OCI-LY1 (cell line): ENCODE results near the gene DNM2.

Experiments
- H2AFZ ChIP-seq: fragments of 200-600 bp; sonication (generic), shearing (Covaris generic); 2 replicates; pipeline ENCODE4 v1.6.0; 2014; ENCODE audit warnings: antibody characterized with exemption, mild to moderate bottlenecking, low read length
- H3F3A ChIP-seq: fragments of 200-600 bp; sonication (generic), shearing (Covaris generic); 2 replicates; pipeline ENCODE4 v1.6.0; 2014; ENCODE audit warnings: mild to moderate bottlenecking, antibody characterized with exemption, low read length, moderate library complexity; ENCODE audit not compliant: insufficient read depth
- H3K27ac ChIP-seq: fragments of 200-600 bp; sonication (generic); 2 replicates; pipeline ENCODE4 v1.5.1; 2014; ENCODE audit warnings: low read length, mixed run types, mild to moderate bottlenecking, low read depth; ENCODE audit not compliant: poor library complexity, severe bottlenecking
- H3K27me3 ChIP-seq: fragments of 200-600 bp; sonication (generic); 2 replicates; pipeline ENCODE4 v1.6.0; 2014; ENCODE audit warnings: antibody characterized with exemption, mild to moderate bottlenecking, low read length, moderate library complexity; ENCODE audit not compliant: insufficient read depth
- H3K36me3 ChIP-seq: fragments of 200-600 bp; sonication (generic); 2 replicates; pipeline ENCODE4 v1.6.1; 2014; ENCODE audit warnings: mild to moderate bottlenecking, antibody characterized with exemption, low read length, moderate library complexity, mixed read lengths; ENCODE audit not compliant: insufficient read depth
- H3K4me1 ChIP-seq: fragments of 200-600 bp; sonication (generic); 2 replicates; pipeline ENCODE4 v1.5.1; 2014; ENCODE audit warnings: mild to moderate bottlenecking, low read length, moderate library complexity; ENCODE audit not compliant: insufficient read depth, severe bottlenecking
- H3K4me2 ChIP-seq: fragments of 200-600 bp; sonication (generic), shearing (Covaris generic); 2 replicates; pipeline ENCODE4 v1.6.1; 2014; ENCODE audit warnings: low read length
- H3K4me3 ChIP-seq: fragments of 200-600 bp; sonication (generic); 2 replicates; pipeline ENCODE4 v1.5.1; 2014; ENCODE audit warnings: low read length, low read depth, mild to moderate bottlenecking, mixed read lengths; ENCODE audit not compliant: poor library complexity, severe bottlenecking
- H3K79me2 ChIP-seq: fragments of 200-600 bp; shearing (Covaris generic); 2 replicates; pipeline ENCODE4 v1.6.1; 2016; ENCODE audit warnings: mixed run types, low read length, mixed read lengths; ENCODE audit not compliant: insufficient read depth
- H3K9ac ChIP-seq: fragments of 200-600 bp; sonication (generic), shearing (Covaris generic); 2 replicates; pipeline ENCODE4 v1.6.1; 2014; ENCODE audit warnings: mild to moderate bottlenecking, low read length, mixed read lengths
- H3K9me2 ChIP-seq: fragments of 200-600 bp; sonication (generic), shearing (Covaris generic); 2 replicates; pipeline ENCODE4 v1.6.1; 2014; ENCODE audit warnings: low read depth, mild to moderate bottlenecking, low read length, mixed read lengths
- H3K9me3 ChIP-seq: fragments of 200-600 bp; shearing (Covaris generic); 2 replicates; pipeline ENCODE4 v1.6.1; 2014; ENCODE audit warnings: low read length, mixed read lengths
- H4K20me1 ChIP-seq: fragments of 200-600 bp; sonication (generic), shearing (Covaris generic); 2 replicates; pipeline ENCODE4 v1.6.0; 2016; ENCODE audit warnings: mild to moderate bottlenecking, low read length; ENCODE audit not compliant: insufficient read depth
- CTCF ChIP-seq: fragments of 200-600 bp; sonication (generic), shearing (Covaris generic); IDR thresholded peaks from 2 replicates; pipeline ENCODE4 v1.5.1; 2017; ENCODE audit warnings: mild to moderate bottlenecking, antibody characterized with exemption, low read length, moderate library complexity, mixed read lengths
- EZH2 ChIP-seq: fragments of 200-600 bp; sonication (generic), shearing (Covaris generic); IDR thresholded peaks from 2 replicates; pipeline ENCODE4 v1.8.0; 2017; ENCODE audit warnings: borderline replicate concordance, mixed run types, mild to moderate bottlenecking, antibody characterized with exemption, low read length, moderate library complexity, mixed read lengths

DNM2 gene

GRCh38 chr19:10830931-10831779 lies 113.3 kb downstream of the DNM2 start:
- Histone ChIP-seq H3F3A (no peaks in the 10 kb centered on the region), H3K4me3 (no peak overlapping the region), H3K27me3 (no peaks in the 10 kb centered on the region), H3K9ac (no peak overlapping the region), H3K79me2 (no peaks in the 10 kb centered on the region), H2AFZ (no peak overlapping the region), H3K4me1 (peaks cover under 1% of the 10 kb centered on the region), H3K27ac (no peak overlapping the region), H4K20me1 (no peaks in the 10 kb centered on the region), H3K4me2 (no peak overlapping the region), H3K9me3 (no peaks in the 10 kb centered on the region), H3K36me3 (peaks cover 42% of the 10 kb centered on the region), H3K9me2 (no peaks in the 10 kb centered on the region)
- TF ChIP-seq CTCF (no peak), EZH2 (no peak)

GRCh38 chr19:10831987-10832938 lies 114.4 kb downstream of the DNM2 start:
- Histone ChIP-seq H3F3A (no peaks in the 10 kb centered on the region), H3K4me3 (no peak overlapping the region), H3K4me1 (peaks cover 9% of the 10 kb centered on the region), H3K79me2 (no peaks in the 10 kb centered on the region), H3K36me3 (peaks cover 34% of the 10 kb centered on the region), H3K27ac (no peak overlapping the region), H3K4me2 (no peak overlapping the region), H3K9me2 (no peaks in the 10 kb centered on the region), H3K9ac (no peak overlapping the region), H3K9me3 (no peaks in the 10 kb centered on the region; the same call in 1 of the 2 replicates), H4K20me1 (no peaks in the 10 kb centered on the region), H3K27me3 (no peaks in the 10 kb centered on the region), H2AFZ (no peak overlapping the region)
- TF ChIP-seq CTCF (no peak), EZH2 (no peak)

DNA sequence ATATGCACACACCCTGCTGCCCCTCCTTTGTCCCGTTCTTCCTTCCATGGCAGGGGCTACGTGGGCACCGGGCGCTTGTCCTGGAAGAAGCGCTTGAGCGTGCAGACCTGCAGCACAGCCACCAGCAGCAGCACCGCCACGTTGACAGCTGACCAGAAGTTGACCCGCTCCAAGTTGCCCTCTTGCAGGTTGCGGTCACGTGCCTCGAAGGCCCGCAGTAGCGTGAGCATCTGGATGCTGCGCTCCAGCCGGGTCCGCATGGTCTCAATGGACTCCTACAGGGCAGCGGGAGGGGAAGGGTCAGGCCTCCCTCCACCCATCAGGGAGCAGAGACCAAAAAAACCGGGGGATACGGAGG lies 115.0 kb downstream of the DNM2 start:
- Histone ChIP-seq H4K20me1 (no peaks in the 10 kb centered on the region), H3K27me3 (no peaks in the 10 kb centered on the region), H2AFZ (no peak overlapping the region), H3K4me2 (no peak overlapping the region), H3F3A (no peaks in the 10 kb centered on the region), H3K4me1 (peaks cover 9% of the 10 kb centered on the region), H3K9me3 (no peaks in the 10 kb centered on the region; the same call in 1 of the 2 replicates), H3K79me2 (no peaks in the 10 kb centered on the region), H3K27ac (no peak overlapping the region), H3K36me3 (peaks cover 34% of the 10 kb centered on the region), H3K9me2 (no peaks in the 10 kb centered on the region), H3K9ac (no peak overlapping the region), H3K4me3 (no peak overlapping the region)
- TF ChIP-seq EZH2 (no peak), CTCF (no peak)
